GM21717 (cell line): ENCODE results near the gene NFKB2.

Experiments used
- ATAC-seq: cut with Tn5 transposase; IDR thresholded peaks from one replicate; pipeline ENCODE4 v1.9.1; 2021; ENCODE audit warnings: mild to moderate bottlenecking, moderate library complexity; ENCODE audit not compliant: unreplicated experiment

NFKB2 gene

DNA sequence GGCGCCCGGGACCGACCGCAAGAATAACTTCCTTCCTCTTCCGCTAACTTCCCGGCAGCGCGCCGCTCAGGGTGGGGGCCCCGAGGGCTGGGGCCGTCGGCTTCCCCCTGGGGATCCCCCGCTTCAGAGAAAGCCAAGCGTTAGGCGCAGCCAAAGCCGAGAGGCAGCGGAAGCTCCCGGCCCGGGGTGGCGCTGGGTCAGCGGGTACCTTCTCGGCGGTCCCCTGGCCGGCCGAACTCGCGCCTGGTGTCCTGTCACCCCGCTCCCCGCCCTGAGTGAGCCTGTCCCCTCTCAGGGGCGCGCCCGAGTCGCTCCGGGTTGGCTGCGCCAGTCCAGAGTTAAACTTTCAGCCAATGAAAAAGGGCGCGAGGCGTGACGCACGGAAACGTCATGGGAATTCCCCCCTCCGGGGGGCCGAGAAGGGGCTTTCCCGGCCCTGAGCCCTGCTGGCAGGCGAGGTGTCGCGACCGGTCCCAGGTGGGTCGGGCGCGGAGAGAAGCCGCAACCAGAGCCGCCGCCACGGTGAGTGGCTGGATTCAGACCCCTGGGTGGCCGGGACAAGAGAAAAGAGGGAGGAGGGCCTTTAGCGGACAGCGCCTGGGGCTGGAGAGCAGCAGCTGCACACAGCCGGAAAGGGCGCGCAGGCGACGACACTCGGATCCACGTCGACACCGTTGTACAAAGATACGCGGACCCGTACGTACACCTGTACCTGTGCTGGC, 1.3 kb upstream of the NFKB2 start:
- ATAC-seq: peak; percentile 66

DNA sequence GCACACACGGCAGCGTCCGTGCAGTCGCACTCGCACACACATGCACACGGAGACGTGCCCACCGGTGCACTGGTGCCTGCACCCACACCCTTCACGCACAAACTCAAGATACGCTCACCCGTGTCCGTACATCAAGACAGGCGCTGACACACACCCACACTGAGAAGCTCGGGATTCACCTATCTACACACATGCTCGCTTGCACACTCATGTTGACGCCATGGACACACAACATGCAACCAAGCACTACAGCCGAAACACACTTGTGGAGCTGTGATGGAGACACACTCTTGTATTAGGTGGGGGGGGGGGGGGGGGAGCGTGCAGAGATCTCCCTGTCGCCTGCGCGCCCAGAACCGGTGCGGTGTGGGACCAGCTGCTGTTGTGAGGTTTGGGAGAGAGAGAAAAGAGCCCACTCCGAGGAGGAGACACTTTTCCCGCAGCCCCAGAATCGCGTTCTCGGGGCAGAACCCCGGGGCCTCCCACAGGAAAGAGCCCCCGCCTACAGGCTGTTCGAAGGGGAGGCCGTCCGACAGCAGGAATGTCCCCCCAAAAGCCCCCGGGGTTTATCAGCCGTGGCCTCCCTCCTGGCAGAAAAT, 605 bp upstream of the NFKB2 start:
- ATAC-seq: peak; percentile 14

DNA sequence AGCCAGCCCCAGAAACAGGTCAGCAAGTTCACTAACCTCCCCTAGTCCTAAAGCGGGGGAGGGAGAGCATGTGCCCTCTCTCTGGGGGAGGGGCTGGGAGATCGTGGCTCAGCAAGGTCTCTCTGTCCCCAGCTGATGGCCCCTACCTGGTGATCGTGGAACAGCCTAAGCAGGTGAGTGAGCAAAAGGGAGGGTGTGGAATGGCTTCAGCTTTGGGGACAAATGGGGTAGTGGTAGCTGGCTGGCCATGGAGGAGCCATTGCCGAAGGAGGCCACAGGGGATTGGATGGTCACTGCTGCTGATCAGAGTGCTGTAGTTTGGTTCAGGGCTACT, 779 bp downstream of the NFKB2 start:
- no peak for ATAC-seq

DNA sequence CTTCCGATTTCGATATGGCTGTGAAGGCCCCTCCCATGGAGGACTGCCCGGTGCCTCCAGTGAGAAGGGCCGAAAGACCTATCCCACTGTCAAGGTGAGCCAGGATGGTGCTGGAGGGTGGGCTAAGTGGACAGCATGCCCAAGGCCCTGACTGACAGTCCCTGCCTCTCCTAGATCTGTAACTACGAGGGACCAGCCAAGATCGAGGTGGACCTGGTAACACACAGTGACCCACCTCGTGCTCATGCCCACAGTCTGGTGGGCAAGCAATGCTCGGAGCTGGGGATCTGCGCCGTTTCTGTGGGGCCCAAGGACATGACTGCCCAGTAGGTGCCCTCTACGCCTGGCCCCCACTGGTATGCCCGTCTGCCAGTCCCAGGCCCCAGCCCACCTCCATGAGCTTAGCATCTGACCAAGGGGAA, 1.2 kb downstream of the NFKB2 start:
- ATAC-seq: no peak

DNA sequence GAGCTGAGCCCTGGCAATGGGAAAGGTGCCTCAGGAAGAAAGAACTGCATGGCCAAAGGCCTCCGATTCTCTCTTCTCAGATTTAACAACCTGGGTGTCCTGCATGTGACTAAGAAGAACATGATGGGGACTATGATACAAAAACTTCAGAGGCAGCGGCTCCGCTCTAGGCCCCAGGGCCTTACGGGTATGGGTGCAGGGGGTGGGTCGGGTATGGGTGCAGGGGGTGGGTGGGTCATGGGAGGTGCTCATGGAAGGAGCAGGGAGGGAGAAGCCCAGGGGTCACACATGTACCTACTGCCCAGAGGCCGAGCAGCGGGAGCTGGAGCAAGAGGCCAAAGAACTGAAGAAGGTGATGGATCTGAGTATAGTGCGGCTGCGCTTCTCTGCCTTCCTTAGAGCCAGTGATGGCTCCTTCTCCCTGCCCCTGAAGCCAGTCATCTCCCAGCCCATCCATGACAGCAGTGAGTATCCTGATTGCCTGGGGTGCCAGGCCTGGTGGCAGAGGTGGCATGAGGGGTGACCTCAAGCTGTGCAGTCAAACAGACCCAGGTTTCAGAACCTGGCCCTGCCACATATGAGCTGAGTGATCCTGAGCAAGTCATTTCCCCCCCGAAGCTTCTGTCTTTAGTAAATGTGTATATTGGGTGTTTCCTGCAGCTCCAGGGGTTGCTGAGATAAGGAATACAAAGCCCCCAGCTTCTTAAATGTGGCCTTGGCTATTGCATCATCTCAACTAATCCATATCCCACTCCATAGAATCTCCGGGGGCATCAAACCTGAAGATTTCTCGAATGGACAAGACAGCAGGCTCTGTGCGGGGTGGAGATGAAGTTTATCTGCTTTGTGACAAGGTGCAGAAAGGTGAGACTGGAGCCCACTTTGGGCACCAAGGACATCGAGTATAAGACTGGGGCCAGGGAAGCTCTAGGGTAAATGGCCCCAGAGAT, 2.0 kb downstream of the NFKB2 start:
- ATAC-seq: no peak

DNA sequence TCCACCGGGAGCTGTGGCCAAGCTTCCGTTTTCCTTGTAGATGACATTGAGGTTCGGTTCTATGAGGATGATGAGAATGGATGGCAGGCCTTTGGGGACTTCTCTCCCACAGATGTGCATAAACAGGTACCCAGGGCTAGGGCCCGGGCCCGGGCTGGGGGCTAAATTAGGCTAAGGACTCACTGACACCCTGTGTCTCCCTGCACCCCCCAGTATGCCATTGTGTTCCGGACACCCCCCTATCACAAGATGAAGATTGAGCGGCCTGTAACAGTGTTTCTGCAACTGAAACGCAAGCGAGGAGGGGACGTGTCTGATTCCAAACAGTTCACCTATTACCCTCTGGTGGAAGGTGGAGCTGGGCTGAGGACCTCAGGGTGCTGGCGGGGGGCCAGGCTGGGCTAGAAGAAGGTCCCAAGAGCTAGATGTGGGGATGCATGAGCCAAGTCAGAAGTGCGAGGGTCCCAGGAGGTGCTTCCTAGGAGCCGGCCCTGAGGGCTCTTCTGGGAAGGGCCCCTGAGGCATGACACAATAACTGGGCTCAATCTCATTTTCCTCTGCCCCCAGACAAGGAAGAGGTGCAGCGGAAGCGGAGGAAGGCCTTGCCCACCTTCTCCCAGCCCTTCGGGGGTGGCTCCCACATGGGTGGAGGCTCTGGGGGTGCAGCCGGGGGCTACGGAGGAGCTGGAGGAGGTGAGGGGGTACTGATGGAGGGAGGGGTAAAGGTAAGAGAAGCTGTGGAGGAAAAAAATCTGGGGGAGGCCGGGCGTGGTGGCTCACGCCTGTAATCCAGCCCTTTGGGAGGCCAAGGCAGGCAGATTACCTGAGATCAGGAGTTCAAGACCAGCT, 2.9 kb downstream of the NFKB2 start:
- no peak for ATAC-seq

DNA sequence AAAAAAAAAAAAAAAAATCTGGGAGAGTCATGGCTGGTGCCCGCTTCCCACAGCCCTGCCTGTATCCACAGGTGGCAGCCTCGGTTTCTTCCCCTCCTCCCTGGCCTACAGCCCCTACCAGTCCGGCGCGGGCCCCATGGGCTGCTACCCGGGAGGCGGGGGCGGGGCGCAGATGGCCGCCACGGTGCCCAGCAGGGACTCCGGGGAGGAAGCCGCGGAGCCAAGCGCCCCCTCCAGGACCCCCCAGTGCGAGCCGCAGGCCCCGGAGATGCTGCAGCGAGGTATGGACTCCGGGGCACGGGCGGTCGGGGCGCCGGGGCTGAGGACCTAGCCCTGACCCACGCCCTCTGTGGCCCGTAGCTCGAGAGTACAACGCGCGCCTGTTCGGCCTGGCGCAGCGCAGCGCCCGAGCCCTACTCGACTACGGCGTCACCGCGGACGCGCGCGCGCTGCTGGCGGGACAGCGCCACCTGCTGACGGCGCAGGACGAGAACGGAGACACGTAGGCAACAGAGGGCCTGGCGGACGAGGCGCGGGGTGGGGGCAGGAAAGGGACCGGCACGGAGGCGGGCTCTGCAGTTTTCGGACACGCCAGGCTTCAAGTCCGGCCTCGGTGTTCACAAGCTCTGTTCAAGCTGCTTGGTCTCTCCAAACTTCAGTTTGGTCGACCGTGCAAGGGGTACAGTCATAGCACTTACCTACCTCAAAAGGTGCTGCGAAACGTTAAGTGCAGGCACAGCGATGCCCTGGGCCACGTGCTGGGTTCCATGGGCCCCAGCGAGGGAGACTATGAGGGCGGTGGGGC, 3.9 kb downstream of the NFKB2 start:
- ATAC-seq: peak; percentile 28

DNA sequence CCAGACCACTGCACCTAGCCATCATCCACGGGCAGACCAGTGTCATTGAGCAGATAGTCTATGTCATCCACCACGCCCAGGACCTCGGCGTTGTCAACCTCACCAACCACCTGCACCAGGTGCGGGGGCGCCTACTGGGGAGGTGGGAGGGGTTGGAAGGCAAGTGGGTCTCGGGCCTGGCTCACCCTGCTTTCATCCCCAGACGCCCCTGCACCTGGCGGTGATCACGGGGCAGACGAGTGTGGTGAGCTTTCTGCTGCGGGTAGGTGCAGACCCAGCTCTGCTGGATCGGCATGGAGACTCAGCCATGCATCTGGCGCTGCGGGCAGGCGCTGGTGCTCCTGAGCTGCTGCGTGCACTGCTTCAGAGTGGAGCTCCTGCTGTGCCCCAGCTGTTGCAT, 4.6 kb downstream of the NFKB2 start:
- no peak for ATAC-seq

DNA sequence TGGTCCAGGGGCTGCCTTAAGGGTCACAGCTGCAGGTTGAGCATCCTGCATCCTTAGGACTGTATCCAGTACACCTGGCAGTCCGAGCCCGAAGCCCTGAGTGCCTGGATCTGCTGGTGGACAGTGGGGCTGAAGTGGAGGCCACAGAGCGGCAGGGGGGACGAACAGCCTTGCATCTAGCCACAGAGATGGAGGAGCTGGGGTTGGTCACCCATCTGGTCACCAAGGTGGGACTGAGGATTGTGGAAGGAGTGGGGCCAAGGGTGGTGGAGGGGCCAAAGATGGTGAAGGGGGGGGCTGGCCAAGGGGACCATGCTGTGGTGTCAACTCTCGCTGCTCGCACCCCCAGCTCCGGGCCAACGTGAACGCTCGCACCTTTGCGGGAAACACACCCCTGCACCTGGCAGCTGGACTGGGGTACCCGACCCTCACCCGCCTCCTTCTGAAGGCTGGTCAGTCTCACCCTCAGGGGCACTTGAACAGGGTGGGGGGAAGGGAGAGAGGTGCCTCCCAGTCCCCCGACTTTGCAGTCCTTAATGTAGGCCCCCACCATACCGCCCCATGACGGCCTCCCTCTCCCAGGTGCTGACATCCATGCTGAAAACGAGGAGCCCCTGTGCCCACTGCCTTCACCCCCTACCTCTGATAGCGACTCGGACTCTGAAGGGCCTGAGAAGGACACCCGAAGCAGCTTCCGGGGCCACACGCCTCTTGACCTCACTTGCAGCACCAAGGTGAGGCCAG, 5.3 kb downstream of the NFKB2 start:
- ATAC-seq: no peak

DNA sequence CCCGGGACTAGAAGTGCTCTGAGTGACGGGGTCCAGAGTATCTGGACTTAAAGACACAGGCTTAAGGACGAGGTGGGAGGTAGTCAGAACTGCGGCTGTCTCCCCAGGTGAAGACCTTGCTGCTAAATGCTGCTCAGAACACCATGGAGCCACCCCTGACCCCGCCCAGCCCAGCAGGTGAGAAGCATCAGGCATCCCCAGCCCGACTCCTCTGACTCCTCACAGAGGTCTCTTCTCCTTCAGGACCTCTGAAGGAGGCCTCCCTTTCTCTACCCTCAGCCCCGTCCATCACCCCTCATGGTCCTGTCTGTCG, 5.8 kb downstream of the NFKB2 start:
- ATAC-seq: no peak

DNA sequence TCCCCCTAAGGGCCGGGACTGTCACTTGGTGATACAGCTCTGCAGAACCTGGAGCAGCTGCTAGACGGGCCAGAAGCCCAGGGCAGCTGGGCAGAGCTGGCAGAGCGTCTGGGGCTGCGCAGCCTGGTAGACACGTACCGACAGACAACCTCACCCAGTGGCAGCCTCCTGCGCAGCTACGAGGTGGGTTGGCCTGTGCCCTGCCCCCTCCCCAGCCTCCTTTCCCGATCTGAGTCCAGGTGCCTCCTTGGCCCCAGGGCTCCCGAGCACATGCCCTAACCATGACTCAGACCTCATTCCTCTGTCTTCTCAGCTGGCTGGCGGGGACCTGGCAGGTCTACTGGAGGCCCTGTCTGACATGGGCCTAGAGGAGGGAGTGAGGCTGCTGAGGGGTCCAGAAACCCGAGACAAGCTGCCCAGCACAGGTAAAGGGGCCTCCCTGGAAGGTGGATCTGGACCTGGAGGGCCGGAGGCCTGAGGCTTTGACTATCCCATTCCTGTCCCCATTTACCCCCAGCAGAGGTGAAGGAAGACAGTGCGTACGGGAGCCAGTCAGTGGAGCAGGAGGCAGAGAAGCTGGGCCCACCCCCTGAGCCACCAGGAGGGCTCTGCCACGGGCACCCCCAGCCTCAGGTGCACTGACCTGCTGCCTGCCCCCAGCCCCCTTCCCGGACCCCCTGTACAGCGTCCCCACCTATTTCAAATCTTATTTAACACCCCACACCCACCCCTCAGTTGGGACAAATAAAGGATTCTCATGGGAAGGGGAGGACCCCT, 6.4 kb downstream of the NFKB2 start:
- ATAC-seq: no peak

DNA sequence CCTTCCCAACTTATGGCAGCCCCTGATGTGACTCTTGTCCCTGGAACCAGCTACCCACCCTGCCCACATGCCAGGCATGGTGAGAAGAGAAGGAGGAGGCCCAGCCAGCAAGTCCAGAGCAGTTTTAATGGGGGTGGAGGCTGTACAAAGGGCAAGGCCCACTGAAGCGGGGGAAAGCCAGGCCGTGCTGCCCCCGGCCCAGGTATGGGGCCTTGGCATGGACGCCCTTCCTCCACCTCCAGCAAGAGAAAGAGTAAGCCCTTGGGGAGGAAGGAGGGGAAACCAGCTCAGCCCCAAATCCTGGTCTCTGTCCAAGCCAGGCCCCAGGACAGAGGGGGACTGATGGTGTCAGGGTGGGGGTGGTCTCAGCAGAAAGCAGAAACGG, 7.0 kb downstream of the NFKB2 start:
- no peak for ATAC-seq

DNA sequence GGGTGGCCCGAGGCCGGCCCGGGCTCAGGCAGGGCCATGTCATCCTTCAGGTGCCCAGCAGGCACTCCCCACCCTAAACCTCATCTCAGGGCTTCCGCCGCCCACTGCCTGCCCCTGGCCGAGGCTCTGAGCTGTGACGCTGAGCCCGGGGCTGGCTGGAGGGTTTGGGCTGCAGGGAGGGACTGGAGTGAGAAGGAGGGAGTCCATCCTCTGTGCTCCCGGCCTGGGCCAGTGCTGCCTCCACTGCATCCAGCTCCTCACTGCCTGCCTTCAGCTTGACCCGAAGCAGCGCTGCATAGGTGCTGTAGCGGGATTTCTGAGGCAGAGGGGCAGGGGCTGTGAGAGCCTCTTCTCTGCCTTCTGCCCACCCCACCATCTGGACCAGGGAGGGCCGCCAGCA, 7.6 kb downstream of the NFKB2 start:
- ATAC-seq: no peak

DNA sequence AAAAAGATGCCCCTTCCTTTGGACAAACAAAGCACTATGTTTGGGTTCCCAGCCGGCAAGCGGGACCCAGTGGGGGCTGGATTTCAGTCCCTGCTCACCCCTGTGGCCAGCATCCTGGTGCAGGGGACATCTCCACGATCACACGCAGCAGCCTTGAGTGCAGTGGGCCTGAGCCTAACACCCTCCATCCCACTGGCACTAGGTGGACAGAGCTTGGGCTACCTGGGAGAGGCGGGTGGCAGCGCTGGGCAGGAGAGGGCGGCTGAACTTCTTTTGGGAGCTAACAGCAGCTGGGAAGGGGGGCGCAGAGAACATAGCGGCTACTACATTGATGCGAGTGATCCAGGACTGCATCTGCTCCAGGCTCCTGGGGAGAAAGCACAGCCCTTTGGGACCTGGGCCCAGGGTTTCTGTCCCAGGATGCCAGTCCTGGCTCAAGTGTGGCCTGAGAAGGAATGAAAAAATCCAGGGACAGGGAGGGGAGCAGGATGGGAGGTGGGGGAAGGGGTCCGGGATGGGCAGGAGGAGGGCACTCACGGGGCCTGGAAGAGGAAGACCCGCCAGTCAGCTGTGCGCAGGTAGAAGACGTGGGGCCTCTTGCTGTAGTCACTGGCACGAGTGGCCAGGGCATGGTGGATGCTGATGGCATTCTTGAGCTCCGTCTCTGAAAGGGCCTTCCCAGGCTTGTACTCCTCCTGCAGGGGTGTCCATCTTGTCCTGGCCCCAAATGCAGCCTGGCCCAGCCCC, 9.0 kb downstream of the NFKB2 start:
- no peak for ATAC-seq

DNA sequence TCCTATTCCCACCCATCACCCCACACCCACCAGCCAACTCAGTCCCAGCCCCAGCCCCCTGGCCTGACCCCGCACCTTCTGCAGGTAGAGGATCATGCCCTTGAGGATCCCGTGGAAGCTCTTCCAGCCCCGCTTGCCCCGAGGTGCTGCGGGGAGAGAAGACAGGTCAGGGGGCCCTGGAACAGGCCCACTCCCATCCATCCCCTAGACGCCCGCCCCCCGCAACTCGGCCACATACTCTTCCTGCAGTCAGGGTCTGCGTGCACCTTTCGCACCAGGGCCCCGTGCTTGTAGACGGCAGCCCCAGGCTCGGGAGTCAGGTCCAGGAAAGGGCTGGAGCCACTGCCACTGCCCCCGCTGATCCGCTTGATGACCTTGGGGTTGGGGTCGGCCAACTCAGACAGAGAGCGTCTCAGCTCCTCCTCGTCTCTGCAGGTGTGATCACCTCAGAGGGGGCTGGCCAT, 9.6 kb downstream of the NFKB2 start:
- no peak for ATAC-seq

DNA sequence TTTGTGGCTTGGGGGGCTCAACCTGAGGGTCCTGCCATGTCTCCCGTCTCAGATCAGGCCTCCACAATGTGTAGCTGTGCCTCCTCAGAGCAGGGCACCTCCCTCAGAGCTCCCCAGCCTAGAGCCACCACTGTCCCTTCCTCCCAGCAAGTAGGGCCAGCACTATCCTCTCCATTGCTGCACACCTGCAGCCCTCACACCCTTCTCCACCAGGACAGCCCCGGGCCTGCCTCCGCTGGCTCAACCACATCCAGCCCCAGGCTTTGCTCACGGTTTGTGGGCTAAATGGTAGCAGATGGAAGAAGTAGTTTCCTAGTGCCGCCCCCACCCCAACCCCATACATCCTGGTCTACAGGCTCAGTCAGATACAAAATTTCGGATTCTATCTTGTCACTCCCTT, 10.1 kb downstream of the NFKB2 start:
- no peak for ATAC-seq

DNA sequence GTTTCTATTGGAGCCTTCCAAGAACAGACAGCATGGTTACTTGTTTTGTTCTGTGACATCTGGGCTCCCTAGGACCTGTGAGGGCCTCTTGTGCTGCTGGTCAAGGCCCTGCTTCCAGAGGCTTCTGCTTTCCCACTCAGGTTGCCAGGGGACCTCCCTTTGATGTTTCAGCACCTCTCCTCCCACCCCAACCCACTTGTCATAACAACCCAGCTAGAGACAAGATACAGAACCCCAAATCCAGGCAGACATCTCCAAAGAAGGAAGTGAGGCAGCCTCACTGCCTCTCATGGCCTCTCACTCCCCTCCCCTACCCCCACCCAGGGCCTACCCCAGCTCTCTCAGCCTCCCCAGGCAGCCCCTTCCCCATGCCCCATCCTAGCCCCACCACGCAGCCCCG, 11.3 kb downstream of the NFKB2 start:
- no peak for ATAC-seq
